NCI-H1092 treated with DMSO at 0.1 percent for 48 hours (cell line): ENCODE results near the gene CASP2.
"Not testable (repeated sequence)": the region's sequence is repeated elsewhere in the genome, so short reads cannot be mapped to it uniquely, and the experiment has no call there.

Experiments used
- DNase-seq: peaks from one replicate; lab custom pipeline; 2025; lab: John Stamatoyannopoulos, UW

Gene CASP2

DNA sequence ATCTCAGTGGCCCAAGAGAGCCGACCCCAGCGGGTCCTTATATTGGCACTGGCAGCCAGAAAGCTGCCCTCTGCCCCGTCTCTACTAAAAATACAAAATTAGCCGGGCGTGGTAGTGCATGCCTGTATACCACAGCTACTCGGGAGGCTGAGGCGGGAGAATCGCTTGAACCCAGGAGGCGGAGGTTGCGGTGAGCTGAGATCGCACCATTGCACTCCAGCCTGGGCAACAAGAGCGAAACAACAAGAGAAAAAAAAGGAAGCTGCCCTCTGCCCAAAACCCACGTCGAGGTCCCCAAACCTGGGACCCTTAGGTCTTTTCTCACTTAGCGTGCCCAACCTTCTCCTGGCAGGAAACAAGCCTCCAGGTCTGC lies 24.0 kb upstream of the CASP2 start:
- DNase-seq = not testable (repeated sequence)

DNA sequence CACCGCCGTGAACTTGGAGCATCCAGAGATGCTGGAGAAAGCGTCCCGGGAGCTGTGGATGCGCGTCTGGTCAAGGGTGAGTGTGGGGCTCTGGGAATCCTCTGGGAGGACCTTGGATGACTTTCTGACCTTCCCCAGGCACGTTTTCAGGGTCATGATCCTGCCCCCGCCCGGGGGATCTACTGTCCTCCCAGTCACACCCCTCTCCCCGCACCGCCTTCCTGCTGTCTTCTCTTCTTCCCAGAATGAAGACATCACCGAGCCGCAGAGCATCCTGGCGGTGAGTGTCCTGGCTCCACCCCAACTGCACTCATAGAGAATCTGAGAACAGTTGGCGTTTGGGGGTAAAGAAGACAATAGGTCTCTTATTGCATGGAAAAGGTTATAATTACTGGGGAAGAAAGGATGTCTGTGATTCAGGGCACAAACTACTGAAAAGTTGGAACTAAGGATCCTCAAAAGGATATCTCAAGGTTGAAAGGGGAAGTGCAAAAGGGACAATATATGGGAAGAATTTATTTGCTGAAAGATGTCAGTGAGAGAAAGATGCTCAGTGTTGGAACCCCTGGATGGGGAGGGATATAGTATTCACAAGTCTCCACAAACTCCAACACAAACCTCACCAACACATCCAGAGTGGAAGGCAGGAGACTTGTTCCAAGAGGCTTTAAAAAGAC lies 23.0 kb upstream of the CASP2 start:
- DNase-seq = no peak

- no peak for DNase-seq
Measured at GRCh38 chr7:143269251-143269650, 18.9 kb upstream of the CASP2 start.

DNA sequence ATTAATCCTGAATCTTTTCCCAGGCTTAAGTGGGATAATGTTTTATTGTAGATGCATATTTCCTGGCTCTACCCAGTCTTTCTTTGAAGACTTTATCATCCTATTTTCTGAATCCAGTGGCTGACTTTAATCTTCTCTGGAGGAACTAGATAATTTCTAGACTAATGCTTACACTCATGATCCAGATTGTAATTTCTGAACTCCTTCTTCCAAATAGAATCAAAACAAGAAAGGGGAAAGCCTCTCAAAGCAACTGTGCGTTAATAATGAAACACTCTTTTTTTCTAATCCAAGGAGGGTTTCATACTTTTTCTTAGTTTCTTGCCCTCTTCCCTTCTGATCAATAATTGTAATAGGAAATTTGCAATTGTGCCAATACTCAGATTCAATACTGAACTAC lies 16.9 kb upstream of the CASP2 start:
- no peak for DNase-seq

GRCh38 chr7:143272871-143273270 lies 15.3 kb upstream of the CASP2 start:
- DNase-seq = no peak

GRCh38 chr7:143279186-143280098 lies 8.7 kb upstream of the CASP2 start:
- DNase-seq = no peak

DNA sequence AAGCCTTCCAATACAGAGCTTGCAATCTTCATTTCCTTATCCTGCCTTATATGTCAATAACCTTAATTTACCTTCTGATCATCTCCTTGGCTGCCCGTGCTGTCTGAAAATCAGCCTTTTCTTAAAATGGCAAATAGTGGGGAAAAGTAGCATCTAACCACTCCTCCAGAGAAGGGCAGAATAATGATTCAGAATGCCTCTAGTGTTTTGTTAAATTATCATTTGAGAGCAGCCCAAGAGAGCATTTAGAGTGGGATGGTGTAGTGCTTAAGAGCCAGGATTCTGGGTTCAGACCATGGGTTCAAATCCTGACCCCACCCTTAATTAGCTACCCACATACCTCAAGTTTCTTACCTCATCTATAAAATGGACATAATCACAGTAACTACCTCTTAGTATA lies 8.0 kb upstream of the CASP2 start:
- no peak for DNase-seq

DNA sequence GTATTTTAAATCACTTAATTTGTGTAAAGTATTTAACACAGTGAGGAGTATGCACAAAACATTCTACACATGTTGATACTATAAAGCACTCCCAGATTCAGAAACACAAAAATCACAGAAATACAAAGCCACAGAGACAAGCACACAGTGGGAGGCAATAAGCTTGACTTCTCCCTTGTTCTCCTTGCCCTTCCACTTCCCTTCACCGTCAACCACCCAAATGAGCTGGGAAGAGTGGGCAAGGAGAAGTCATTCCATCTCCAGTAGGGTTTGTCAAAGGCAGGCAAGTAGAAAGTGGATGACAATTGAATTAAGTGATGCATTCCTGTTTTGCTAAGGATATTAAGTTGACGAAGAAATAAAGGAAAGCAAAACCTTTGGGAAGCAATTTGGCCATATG lies 7.6 kb upstream of the CASP2 start:
- no peak for DNase-seq

DNA sequence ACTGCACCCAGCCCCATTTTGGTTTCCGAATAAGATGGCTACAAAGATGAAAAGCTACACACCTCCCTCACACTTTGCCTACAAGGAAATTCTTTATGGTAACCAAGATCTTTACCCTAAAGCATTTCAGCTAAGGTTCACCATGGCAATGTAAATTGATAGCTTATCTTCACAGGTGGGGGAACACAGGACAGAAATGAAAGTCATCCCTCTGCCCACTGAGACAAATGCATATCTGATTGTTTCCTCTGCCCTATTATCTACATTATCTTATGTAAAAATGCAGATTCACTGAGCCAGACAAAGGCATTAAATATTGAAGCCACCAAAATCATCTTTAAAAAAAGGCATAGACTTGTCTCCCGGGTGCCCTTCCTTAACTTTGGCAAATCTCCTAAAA lies 6.6 kb upstream of the CASP2 start:
- DNase-seq = no peak

GRCh38 chr7:143282124-143282523 lies 6.0 kb upstream of the CASP2 start:
- no peak for DNase-seq

DNA sequence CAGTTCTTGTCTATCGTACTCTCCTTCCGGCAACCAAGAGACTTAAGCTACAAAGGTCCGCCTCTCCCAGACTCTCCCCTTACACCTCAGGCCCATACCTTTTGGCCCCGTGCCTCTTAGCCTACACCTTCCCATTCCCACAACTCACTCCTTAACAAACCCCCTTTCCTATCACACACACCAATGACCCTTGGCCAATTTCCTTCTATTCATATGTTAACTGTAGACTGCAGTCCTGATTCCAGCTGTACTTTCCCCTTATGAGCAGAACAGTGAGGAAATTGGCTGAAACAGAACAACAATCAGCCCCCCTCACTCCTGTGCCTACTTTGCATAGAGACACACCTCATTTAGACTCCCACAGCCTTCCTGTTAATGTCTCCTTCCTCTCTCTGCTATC lies 4.8 kb upstream of the CASP2 start:
- no peak for DNase-seq

- no peak for DNase-seq
Measured at GRCh38 chr7:143284591-143285469, 3.3 kb upstream of the CASP2 start, which contains the start of gene TMEM139. TMEM139 (plus strand) TSS chr7:143284958; CDS start chr7:143285958, 1,000 bp downstream.

DNA sequence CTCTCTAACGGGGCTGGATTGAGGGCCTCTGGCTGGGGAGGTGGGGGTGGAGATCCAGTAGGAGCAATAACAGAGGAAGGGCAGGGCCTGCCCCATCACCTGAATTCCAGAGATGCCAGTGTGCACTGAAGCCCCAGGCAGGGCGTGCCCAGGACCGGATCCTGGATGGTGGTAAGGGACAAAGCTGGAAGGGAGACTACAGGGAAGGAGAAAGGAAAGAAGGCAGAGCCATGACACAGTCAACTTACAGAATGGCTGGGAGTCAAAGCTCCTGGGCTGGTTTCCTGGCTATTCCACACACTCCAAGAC lies 2.7 kb upstream of the CASP2 start:
- DNase-seq = no peak

DNA sequence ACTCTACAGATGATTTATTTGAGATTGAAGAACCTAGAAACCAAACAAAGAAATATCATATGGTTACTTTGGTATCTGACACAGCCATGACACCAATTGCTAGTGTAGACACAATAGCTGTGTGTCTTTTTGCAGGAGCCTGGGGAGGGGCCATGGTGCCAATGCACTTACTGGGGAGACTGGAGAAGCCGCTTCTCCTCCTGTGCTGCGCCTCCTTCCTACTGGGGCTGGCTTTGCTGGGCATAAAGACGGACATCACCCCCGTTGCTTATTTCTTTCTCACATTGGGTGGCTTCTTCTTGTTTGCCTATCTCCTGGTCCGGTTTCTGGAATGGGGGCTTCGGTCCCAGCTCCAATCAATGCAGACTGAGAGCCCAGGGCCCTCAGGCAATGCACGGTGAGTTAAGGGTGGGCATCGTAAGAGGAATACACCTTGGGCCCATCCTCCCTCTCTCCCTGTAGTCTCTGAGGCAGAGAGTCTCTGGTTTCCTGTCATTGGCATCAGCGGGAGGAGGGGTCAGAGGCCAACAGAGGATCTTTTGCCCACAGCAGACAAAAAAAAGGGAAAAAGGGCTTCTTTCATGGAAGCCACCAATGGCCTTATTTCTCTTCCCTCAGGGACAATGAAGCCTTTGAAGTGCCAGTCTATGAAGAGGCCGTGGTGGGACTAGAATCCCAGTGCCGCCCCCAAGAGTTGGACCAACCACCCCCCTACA lies 2.2 kb upstream of the CASP2 start:
- DNase-seq = no peak

DNA sequence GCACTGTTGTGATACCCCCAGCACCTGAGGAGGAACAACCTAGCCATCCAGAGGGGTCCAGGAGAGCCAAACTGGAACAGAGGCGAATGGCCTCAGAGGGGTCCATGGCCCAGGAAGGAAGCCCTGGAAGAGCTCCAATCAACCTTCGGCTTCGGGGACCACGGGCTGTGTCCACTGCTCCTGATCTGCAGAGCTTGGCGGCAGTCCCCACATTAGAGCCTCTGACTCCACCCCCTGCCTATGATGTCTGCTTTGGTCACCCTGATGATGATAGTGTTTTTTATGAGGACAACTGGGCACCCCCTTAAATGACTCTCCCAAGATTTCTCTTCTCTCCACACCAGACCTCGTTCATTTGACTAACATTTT lies 1.6 kb upstream of the CASP2 start:
- no peak for DNase-seq

DNA sequence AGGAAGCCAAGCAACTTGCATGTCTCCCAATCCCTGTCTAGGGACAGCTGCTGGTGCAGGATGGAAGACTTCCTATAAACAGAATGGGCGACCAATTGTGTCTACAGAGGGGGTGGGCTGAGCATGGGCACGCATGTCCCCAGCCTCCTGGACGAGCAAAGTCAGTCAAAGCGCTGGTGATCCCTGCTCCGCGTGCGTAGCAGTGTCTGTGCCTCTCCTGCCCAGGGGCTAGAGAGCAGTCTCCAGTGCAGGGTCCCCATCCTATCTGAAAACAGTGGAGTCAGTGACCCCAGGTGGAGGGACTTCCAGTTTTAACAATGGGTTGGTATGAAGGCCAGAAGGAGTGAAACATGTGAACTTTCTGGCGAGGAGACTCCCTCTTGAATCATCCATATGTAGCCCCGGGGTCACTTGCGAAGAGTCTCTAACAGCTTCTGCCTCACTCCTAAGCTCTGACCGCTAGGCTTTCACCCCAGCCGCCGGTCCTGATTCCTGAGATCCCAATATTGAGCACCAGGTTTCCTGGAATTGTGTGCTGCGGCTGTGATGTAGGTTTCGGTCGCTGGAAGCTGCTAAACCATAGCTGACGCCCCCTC lies 714 bp upstream of the CASP2 start:
- DNase-seq = no peak

DNA sequence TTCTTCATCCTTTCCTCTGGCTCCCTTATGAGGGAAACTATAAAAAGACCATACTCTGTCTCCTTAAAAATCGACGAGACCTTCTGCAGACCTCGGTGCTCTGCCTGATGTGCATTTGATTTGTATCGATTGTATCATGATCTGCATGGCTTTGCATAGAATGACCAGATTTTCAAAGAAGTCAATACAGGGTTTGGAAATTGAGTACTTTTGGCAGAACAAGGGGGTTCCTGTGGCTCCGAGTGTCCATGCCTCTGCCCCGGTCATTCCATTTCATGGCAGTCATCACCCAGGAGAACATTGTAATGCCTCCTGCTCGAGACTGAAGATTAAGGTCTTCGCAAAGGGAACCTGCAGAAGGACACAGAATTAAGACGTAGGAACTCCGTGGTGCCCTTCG lies 685 bp downstream of the CASP2 start:
- DNase-seq = peak; percentile 45

DNA sequence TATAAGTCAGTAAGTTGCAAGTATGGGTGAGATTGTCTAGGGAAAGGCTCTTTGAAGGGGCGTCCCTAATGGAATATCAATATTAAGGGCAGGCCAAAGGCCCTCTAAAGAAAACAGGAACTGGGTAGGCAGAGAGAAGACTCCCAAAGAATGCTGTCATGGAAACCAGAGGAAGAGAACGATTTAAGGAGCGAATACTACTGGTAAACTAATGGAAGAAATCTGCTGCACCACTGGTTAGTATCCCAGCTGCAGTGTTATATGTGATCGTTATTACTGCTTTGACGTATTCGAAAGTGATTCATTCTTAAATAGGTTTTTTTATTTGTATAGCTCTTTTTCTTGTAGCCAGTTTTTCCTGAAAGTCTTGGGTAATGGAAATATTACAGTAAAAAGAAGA lies 1.3 kb downstream of the CASP2 start:
- no peak for DNase-seq

- DNase-seq = not testable (repeated sequence)
Measured at GRCh38 chr7:143289888-143290287, 1.7 kb downstream of the CASP2 start.

DNA sequence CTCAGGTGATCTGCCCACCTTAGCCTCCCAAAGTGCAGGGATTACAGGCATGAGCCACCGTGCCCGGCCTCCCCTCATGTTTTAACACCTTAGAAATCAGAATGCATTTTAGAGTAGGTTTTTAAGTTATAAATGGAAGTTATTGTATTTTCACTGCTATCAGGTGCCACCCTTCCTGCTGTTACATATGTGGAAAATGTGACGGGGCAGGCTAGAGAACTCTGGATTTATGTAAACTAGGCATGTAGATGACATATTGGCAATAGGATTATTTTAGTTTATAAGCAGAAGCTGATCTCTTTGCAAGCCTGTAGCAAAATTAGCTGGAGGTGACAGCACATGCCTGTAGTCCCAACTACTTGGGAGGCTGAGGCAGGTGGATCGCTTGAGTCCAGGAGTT lies 2.1 kb downstream of the CASP2 start:
- no peak for DNase-seq

DNA sequence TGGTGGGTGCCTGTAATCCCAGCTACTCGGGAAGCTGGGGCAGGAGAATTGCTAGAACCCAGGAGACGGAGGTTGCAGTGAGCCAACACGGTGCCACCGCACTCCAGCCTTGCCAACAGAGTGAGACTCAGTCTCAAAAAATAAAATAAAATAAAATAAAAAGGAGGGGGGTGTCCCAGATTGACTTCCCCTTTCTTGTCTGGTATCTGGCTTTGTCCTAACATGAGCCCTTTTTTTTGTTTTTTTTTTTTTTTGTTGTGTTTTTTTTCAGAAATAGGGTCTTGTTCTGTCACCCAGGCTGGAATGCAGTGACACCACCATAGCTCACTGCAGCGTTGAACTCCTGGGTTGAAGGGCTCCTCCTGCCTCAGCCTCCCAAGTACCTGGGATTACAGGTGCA lies 4.7 kb downstream of the CASP2 start:
- no peak for DNase-seq

DNA sequence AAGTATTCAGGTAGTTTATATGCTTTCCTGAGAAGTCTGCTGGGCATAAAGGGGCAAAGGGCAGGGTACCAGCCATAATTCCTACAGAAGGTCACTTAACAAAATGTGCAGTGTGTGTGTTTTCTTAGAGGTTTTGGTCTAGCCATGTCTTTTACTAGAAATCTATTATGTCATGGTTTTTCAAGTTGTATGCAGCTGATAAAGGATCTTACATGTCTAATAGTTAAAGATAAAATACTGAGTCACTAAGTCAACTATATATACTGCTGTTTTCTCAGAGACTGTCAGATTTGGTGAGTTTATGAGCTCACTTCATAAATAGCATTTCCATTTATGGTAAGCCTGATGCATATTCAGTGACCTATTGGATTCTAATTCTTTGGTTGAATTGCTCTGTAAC lies 7.7 kb downstream of the CASP2 start:
- DNase-seq = no peak
